ENCODE results near the gene ICOSLG. TPM values are rescaled to one million over a fixed set of nuclear protein-coding genes. Genes with fewer than 3 reads are reported as not detected.

Gene ICOSLG
- polyA plus RNA-seq, 1 experiment, result not detected

DNA sequence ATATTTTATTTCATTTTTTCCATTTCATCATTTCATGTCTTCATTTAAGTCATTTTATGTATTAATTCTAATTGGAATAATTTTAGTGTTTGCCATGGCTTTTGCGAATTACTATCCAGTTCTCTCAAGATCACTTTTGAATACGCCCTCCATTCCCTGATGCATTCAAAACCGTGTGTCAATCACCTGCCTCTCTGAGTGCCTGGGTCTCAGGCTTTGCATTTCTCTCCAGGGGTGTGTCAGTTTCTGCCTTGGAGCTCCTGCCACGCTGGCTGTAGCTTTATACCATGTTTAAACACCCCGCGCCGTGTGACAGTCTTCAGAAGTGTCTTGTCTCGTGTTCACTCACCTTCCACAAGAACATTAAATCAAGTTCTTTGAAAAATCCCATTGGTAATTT is 28.3 kb upstream of the ICOSLG start:
- TF ChIP-seq, protein P1, sequence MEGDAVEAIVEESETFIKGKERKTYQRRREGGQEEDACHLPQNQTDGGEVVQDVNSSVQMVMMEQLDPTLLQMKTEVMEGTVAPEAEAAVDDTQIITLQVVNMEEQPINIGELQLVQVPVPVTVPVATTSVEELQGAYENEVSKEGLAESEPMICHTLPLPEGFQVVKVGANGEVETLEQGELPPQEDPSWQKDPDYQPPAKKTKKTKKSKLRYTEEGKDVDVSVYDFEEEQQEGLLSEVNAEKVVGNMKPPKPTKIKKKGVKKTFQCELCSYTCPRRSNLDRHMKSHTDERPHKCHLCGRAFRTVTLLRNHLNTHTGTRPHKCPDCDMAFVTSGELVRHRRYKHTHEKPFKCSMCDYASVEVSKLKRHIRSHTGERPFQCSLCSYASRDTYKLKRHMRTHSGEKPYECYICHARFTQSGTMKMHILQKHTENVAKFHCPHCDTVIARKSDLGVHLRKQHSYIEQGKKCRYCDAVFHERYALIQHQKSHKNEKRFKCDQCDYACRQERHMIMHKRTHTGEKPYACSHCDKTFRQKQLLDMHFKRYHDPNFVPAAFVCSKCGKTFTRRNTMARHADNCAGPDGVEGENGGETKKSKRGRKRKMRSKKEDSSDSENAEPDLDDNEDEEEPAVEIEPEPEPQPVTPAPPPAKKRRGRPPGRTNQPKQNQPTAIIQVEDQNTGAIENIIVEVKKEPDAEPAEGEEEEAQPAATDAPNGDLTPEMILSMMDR (IDR thresholded peaks at IDR 0.05; ENCODE audit: low read depth, low read length), result no peak
- Histone ChIP-seq H3K27ac (ENCODE audit: low read depth, low read length) (no peak overlapping the region), H3K9me3 (ENCODE audit: control insufficient read depth, insufficient read depth, low read length) (no peaks in the 10 kb centered on the region; the same call in 1 of the 2 replicates), H3K4me3 (ENCODE audit: low read depth, low read length) (no peak overlapping the region), H3K27me3 (ENCODE audit: control insufficient read depth, insufficient read depth, low read length) (peaks cover 8% of the 10 kb centered on the region)
- POLR2A ChIA-PET, result no interaction called here
- no peak for DNase-seq (ENCODE audit: low read depth, low spot score)
- CTCF ChIA-PET, result no interaction called here

DNA sequence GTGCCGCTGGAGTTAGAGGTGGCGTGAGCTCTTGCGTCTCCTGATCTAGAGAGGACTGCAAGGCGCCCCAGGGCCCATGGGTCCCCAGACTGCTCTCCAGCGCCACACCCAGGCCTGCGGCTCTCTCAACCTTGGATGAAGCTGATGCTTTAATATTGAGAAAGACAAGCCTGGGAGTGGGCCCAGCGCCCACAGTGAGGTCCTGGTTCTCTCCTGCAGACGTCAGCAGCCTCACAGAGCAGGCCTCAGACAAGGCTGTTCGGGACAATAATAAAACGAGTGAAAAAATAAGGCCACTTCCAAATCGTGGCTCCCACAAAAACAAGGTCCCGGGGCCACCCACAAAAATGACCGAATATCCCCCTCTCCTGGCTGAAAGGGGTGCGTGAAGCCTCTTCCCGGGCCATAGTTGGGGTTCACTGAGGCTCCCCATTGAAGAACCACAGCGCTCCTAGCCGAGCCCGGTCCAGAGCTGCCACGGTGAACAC is 27.0 kb upstream of the ICOSLG start:
- Histone ChIP-seq H3K27ac (ENCODE audit: low read depth, low read length) (no peak overlapping the region), H3K4me3 (ENCODE audit: low read depth, low read length) (no peak overlapping the region), H3K27me3 (ENCODE audit: control insufficient read depth, insufficient read depth, low read length) (peaks cover 5% of the 10 kb centered on the region), H3K9me3 (ENCODE audit: control insufficient read depth, insufficient read depth, low read length) (no peaks in the 10 kb centered on the region; the same call in 1 of the 2 replicates)
- TF ChIP-seq, protein P1 (IDR thresholded peaks at IDR 0.05; ENCODE audit: low read depth, low read length), result peak; percentile 25; the same call in 1 of the 2 replicates
- ChIA-PET CTCF (interaction anchor here (1.1 kb wide), 1 partner anchor 30 kb away, joined by 6 read pairs; no protein-coding TSS in a partner anchor), POLR2A (no interaction called here)
- no peak for DNase-seq (ENCODE audit: low read depth, low spot score)

GRCh38 chr21:44265734-44266270 is 25.1 kb upstream of the ICOSLG start:
- ChIA-PET CTCF (no interaction called here), POLR2A (no interaction called here)
- Histone ChIP-seq H3K9me3 (ENCODE audit: control insufficient read depth, insufficient read depth, low read length) (no peaks in the 10 kb centered on the region; the same call in 1 of the 2 replicates), H3K27ac (ENCODE audit: low read depth, low read length) (no peak overlapping the region), H3K4me3 (ENCODE audit: low read depth, low read length) (no peak overlapping the region), H3K27me3 (ENCODE audit: control insufficient read depth, insufficient read depth, low read length) (peaks cover 5% of the 10 kb centered on the region)
- TF ChIP-seq, protein P1 (IDR thresholded peaks at IDR 0.05; ENCODE audit: low read depth, low read length), result no peak
- DNase-seq (ENCODE audit: low read depth, low spot score), result no peak

- CTCF ChIA-PET, result no interaction called here
Measured at GRCh38 chr21:44263768-44264167, 23.0 kb upstream of the ICOSLG start.

DNA sequence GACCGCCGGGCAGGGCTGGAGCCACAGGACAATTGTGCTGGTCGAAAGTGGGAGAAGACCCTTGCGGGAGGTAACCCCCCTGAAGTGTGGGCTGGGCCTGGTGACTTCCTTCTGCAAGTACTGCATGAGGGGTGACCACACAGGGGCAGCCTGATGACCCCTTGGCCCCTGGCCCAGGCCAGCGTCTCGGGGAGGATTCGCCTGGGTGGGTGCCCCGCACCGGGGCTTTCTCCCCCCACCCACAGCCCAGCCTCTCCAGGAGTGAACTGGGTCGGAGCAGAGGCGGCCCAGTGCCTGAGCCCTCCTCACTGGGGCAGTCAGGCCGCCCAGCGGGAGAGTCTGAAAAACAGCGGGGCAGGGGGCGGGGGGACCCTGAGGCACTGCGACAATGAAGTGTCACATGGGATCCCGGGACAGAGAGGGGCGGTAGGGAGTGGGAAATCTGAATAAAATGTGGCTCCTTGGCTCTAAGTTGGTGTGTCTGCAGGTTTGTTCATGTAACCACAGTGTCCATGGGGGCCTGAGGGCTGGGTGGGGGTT is 22.5 kb upstream of the ICOSLG start:
- no peak overlapping the region for H3K4me3 ChIP-seq (ENCODE audit: low read depth, low read length)
- peaks cover 4% of the 10 kb centered on the region for H3K27me3 ChIP-seq (ENCODE audit: control insufficient read depth, insufficient read depth, low read length)
- H3K9me3 ChIP-seq (ENCODE audit: control insufficient read depth, insufficient read depth, low read length), result no peaks in the 10 kb centered on the region; the same call in 1 of the 2 replicates
- no peak overlapping the region for H3K27ac ChIP-seq (ENCODE audit: low read depth, low read length)
- TF ChIP-seq, protein P1 (IDR thresholded peaks at IDR 0.05; ENCODE audit: low read depth, low read length), result no peak
- POLR2A ChIA-PET, result no interaction called here
- DNase-seq (ENCODE audit: low read depth, low spot score), result no peak
- CTCF ChIA-PET, result no interaction called here

More at GRCh38 chr21:44263768-44264167, 23.0 kb upstream of the ICOSLG start:
- TF ChIP-seq, protein P1 (IDR thresholded peaks at IDR 0.05; ENCODE audit: low read depth, low read length), result no peak
- Histone ChIP-seq H3K9me3 (ENCODE audit: control insufficient read depth, insufficient read depth, low read length) (no peaks in the 10 kb centered on the region; the same call in 1 of the 2 replicates), H3K27me3 (ENCODE audit: control insufficient read depth, insufficient read depth, low read length) (peaks cover 4% of the 10 kb centered on the region), H3K27ac (ENCODE audit: low read depth, low read length) (no peak overlapping the region), H3K4me3 (ENCODE audit: low read depth, low read length) (no peak overlapping the region)
- POLR2A ChIA-PET, result no interaction called here
- no peak for DNase-seq (ENCODE audit: low read depth, low spot score)
